HG02571 (cell line): ENCODE measurements around the gene CHRNA5.
"Not testable (repeated sequence)": the region's sequence is repeated elsewhere in the genome, so short reads cannot be mapped to it uniquely, and the experiment has no call there.

ENCODE experiments used
- ATAC-seq: cut with Tn5 transposase; IDR thresholded peaks from one replicate; pipeline ENCODE4 v1.9.1; 2021; ENCODE audit warnings: mild to moderate bottlenecking, moderate library complexity; ENCODE audit not compliant: unreplicated experiment

Gene CHRNA5

DNA sequence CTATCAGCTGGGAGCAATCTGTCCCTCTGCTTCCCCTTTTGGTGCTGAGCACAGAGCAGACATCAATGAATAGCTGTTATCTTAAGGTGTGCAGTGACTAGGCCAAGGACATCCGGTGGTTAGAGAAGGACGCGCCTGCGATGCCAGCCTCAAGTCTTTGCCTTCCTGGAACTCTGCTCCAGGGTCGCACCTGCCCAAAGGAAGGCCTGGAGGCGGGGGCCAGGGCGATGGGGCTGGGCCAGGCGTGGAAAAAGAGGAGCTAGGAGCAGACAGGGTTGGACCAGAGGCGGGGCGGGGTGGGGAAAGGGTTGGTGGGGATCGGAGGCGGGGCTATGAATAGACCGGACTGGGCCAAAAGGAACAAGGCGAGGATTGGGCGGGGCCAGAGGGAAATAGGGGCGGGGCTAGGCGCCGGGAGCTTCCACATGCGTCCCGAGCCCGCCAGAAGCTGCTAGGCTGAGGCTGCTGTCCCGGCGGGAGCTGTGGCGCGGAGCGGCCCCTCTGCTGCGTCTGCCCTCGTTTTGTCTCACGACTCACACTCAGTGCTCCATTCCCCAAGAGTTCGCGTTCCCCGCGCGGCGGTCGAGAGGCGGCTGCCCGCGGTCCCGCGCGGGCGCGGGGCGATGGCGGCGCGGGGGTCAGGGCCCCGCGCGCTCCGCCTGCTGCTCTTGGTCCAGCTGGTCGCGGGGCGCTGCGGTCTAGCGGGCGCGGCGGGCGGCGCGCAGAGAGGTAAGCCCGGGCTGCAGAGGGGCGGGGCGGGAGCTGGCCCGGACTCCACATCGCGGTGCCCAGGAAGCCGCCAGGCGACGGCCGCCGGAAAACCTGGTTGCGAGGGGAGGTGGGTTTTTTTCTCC, at the start of gene CHRNA5:
TSS of gene CHRNA5 (plus strand) at position 424 of the 854 bp plus-strand sequence. CDS start at position 624, 200 bp downstream.
- ATAC-seq, result peak; percentile 86

DNA sequence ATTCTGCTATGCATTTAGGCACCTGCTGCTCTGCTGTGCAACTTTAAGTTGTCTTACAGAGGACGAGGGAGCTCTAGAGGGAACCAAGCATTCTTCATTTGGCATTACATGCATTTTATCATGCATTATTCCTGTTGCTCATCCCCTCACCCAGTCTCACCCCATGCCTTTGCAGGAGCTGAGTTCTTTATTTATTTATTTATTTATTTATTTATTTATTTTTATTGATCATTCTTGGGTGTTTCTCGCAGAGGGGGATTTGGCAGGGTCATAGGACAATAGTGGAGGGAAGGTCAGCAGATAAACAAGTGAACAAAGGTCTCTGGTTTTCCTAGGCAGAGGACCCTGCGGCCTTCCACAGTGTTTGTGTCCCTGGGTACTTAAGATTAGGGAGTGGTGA, 45.3 kb upstream of the CHRNA5 start:
- ATAC-seq, result not testable (repeated sequence)

DNA sequence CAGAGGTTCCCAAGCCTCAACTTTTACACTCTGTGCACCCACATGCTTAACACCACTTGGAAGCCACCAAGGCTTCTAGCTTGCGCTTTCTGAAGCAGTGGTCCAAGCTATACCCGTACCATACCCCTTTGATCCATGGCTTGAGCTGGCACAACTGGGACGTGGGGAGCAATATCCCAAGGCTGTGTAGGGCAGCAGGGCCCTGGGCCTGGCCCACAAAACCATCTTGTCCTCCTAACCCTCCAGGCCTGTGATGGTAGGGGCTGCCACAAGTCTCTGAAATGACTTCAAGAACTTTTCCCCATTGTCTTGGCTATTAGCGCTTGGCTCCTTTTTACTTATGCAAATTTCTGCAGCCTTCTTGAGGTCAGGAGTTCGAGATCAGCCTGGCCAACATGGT, 41.1 kb upstream of the CHRNA5 start:
- ATAC-seq, result no peak

DNA sequence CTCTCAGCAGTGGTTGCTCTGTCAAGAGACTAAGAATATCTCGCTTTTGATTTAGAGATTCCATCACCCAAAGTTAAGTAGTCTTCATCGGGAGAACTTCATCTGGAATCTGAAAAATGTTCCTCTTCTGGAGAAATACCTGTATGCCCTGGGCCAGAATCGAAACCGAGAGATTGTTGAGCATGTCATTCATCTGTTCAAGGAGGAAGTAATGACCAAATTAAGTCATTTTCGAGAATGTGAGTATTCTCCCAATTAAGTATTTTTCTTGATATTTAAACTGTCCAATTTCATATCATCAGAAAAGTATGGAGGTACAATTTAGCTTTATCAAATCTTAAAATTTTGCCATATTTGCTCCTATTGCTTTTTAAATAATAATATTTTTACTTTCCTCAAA, 38.0 kb upstream of the CHRNA5 start:
- ATAC-seq, result no peak

DNA sequence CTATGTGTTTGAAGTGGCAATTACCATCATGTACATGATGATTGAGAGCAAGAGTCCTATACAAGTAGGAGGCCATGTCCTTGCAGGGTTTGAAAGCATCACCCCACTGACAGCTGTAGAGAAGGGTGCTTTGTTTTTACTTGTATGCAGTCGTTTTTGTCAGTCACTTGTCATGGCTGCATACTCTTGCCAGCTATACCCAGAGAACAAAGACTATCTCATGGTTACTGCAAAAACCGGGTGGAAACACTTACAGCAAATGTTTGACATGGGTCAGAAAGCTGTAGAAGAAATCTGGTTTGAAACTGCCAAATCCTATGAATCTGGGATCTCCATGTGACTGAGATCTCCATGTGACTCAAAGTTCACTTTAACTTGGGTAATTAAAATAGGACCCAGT, 32.0 kb upstream of the CHRNA5 start:
- ATAC-seq, result no peak

DNA sequence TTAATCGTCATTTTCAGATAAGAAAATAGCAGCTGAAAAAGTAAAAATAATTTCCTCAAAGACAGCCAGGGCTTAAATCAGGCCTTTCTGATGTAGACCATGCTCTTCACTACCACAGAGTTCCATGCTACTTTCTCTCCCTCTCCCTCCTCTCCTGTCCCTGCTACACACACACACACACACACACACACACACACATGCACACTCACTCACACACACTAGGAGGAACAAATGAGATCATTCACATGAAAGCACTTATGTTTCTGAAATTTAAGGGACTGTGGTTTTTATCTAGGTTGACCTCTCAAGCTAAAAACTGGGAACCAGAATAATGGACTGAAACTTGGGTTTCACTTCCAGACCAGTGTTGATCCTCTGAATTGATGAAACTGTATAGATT, 29.2 kb upstream of the CHRNA5 start:
- ATAC-seq, result no peak

DNA sequence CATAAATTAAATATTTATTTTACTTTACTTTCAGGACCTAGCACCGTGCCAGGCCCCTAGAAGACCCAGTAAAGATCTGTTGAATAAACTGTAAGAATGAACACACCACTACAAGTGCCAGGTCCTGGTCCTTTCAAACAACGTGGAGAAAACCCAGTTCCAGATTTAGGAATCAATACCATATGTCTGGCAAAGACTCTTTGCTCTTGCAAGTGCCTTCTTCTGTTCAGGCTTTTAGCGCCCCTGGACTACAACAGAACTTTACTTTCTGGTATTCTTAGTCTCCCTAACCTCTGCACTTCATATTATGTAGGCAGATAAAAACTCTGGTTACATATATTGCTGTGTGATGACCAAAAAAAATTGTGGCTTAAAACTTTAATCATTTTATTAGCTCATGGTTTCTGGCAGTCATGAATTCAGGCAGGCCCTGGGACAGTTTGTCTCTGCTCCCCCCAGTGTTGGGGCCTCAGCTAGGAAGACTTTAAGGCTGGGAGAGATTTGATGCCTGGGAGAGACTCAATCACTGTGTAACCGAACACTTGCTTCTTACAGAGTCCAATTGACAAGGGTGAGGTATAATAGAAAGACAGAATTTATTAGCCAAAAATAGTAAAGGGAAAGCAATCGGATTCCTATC, 27.9 kb upstream of the CHRNA5 start:
- ATAC-seq, result no peak

DNA sequence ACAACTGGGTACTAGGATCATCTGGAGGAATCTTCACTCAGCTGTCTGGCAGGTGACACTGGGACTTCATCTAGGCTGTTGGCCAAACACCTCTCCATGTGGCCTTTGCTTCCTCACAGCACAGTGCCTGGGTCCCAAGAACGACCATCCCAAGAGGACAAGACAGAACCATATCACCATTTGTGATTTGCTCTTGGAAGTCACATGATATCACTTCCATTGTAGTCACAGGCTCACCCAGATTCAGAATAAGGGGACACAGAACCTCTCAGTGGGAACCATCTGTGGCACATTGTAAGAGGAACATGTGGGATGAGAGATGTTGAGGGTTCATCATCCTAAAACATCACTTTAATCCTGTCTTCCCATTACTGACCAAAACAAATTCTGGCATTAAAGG, 27.0 kb upstream of the CHRNA5 start:
- ATAC-seq, result no peak

DNA sequence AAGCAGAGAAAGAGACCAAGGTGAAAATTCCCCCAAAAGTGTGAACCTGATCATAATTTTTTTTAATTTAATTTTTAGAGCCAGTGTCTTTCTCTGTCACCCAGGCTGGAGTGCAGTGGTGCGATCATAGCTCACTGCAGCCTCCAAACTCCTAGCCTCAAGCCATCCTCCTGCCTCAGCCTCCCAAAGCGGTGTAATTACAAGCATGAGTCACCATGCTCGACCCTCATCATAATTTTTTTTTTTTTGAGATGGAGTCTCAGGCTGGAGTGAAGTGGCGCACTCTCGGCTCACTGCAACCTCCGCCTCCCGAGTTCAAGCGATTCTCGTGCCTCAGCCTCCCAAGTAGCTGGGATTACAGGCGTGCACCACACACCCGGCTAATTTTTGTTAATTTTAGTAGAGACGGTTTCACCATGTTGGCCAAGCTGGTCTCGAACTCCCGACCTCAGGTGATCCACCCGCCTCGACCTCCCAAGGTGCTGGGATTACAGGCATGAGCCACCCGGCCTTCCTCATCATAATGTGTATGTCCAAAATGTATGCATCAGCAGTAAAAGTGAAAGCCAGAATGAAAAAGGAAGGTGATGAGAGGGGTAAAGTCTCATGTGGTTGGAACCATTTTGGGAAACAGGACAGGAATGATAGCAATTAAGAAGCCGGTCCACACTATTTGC, 25.7 kb upstream of the CHRNA5 start:
- not testable (repeated sequence) for ATAC-seq

DNA sequence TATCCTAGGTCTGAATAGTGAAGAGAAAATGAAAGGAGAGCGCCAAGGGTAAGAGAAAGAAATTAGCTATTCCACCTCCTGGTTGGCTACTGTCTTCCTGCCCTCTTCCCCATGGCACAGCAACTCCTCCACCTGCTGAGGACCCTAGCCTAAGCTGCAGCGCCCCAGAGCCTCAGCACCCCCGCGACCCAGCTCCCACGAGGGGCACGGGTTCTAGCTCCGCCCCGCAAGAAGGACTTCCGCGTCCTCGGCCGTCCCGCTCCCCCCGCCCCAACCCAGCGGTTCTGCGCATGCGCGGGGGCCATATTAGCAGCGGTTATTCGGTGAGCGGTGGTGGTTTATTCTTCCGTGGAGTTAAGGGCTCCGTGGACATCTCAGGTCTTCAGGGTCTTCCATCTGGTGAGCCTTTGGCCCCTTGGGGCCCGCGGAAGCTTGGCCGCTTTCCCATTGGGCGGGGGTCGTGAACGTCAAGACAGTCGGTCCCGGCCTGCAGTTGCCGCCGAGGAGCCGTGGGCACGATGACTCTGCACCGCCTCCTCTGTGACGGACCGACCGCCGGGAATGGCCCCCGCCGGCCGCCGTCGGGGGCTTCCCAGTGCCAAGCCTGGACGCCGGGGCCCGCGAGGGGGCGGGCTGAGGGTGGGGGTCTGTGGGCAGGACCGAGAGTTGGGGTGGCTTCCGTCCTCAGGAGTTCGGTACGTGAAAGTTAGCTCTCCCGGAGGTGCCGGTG, 25.0 kb upstream of the CHRNA5 start, which contains the start of gene PSMA4:
TSS of gene PSMA4 (plus strand) at position 304 of the 730 bp plus-strand sequence. CDS start 1,484 bp downstream, outside the sequence.
- peak; percentile 78 for ATAC-seq

DNA sequence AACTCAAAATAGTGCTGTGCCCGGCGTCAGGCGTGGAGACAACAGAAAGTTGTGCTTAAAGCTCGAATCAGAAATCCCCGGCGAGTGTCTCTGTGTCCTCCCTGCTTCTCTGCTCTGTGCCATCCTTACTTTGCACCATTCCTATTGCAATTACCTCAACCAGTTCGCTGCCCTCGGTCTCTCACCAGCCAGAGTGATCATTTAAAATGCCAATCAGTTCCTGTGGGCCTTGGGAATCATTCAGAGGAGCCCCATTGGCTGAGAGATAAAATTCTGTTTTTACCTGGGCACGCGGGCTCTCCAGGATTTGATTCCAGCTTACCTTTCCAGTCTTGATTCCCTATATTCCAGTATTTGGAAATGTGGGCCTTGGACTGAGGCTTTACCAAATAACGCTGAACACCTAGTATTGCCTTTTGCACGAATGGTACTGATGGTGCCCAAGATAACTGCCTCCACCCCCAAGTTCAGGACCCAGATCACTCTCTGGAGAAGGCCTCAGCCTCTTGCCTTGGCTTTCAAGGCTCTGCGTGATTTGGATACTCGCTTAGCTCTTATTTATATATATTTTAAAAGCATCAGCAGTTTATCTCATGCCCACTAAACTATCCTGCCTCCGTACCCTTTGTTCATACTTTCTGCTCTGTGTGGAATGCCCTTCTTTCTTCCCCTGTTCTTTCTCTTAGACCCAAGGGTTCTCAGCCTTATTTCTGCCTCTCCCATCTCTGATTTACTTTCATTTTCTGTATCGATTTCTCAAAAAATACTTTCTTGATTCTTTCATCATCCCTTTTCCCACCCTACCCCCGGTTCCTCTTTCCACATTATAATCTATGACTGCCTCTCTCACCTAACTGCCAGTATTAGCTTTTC, 24.2 kb upstream of the CHRNA5 start:
- ATAC-seq, result no peak

DNA sequence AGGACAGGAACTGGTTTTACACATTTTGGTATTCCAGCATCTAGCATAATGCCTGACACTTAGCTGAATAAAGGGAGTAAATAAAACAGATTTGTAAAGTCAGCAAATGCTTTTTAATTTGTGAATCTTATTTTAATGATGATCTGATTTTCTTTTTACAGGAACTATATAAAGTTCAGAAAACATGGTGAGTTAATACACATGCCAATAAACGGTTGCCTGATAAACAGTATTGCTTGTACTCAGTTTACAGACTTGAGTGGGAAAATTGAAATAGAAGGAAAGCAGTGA, 23.6 kb upstream of the CHRNA5 start:
- no peak for ATAC-seq

DNA sequence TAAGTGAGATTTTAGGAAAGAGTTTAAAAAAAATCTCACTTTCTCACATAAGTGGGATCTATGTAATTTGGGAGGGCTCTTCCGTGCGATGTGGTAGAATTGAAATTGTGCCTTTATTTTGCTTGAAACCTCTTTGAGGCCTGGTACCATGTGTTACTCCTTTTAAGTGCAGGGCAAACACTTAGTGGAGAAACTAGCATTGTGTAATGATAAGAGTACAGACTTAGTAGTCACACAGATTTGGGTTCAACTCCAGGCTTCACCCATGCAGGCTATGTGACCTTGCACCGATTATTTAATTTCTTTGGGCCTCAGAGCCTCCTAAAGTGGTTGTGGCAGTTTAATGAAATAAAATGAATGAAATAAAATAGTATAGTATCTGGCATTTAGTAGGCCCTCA, 22.7 kb upstream of the CHRNA5 start:
- ATAC-seq, result no peak

DNA sequence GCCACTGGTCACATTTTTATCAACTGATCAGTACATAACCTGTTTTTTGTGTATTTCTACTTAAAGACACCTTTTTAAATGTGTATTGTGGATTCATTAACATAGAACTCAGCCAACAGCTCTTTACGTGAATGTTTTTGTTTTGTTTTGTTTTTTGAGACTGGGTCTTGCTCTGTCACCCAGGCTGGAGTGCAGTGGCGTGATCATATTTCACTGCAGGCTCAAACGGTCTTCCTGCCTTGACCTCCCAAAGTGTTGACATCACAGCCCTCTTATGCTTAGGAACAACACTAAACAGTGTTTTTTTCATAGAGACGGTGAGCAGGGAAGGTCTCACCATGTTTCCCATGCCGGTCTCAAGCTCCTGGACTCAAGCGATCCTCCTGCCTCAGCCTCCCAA, 15.1 kb upstream of the CHRNA5 start:
- ATAC-seq, result no peak

DNA sequence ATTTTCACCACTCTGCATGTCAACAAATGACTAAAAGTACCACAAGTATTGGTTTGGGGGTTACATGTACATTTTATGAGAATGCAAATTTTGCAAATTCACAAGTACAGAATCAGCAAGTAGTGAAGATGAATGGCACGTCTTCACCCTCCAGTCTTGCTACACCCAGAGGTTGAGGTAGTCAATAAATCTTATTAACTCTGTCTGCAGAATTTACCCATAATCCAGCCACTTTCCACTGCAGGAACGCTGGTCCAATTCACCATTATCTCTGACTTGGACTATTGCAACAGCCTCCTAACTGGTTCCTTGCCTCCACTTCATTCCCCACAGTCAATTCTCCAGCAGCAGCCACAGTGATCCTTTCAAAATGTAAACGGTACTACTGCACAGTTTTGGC, 14.5 kb upstream of the CHRNA5 start:
- ATAC-seq, result no peak

DNA sequence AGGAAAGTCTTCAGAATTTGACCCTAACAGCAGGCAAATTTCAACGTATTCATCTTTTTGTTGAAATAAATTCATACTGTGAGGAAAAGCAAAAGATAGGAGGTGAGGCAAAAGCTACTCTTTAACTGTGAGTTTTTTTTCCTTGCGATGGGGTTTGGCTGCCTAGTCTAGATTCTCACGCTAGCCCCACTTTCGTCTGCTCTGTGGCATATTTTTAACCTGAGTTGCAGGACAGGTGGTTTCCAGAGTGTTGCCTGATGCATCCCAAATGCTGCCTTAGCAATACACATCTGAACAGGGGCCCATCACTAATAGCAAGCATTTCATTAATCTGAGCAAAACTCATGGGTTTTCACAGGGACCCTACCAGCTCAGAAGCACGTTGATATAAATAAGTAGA, 13.4 kb upstream of the CHRNA5 start:
- no peak for ATAC-seq

DNA sequence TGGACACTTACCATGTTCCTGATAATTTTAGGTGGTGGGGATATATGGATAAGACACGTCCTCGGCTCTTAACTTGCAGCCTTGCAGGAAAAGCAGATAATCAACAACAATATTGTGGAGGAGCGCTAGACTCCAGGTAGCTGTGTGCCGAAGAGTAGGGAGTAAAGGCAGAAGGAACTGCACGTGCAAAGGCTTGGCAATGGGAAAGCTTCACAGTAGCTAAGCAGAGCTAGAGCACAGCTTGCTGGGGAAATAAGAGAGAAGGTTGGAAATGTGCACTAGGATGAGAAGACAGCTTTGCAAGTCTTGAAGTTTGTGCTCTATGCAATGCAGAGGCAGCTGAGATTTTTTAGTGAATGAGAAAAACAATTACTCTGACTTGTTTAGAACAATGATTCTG, 12.7 kb upstream of the CHRNA5 start:
- ATAC-seq, result no peak

DNA sequence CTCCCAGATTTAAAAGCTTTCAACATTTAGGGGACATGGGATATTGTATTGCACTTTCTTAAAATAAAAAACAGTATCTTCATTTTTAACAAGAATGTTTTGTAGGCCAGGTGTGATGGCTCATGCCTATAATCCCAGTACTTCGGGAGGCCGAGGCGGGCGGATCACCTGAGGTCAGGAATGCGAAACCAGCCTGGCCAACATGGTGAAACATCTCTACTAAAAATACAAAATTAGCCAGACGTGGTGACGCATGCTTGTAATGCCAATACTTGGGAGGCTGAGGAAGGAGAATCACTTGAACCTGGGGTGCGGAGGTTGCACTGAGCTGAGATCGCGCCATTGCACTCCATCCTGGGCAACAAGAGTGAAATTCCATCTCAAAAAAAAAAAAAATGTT, 5.1 kb upstream of the CHRNA5 start:
- ATAC-seq, result not testable (repeated sequence)

DNA sequence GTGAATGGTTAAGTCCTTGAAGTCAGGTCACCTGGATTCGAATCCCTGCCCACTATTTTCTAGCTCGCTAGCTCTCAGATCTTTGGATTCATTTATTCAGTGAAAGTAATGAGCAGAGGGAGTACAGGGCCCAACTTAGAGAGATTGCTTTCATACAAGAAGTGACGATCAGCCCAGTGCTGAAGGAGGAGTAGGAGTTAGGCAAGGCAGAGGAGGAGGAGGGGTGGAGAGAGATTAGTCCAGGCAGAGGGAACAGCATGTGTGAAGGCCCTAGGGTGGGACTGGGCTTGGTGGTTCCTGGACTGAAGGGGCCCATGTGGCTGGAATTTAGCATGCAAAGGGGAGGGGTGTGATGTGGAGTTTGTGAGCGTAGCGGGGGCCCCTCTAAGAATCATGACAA, 3.8 kb upstream of the CHRNA5 start:
- no peak for ATAC-seq

DNA sequence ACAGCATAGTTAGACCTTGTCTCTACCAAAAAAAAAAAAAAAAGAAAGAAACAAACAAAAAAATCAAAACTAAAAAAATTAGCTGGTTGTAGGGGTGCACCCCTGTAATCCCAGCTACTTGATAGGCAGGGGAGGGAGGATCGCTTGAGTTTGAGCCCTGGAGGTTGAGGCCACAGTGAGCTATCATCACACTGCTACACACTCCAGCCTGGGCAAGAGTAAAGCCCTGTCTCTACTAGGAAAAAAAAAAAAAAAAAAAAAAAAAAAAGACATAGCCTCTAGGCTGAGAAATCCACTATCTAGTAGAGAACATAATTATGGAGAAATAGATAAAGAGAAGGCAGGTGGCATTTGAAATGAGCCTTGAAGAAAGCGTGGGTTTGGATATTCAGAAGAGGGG, 2.2 kb upstream of the CHRNA5 start:
- ATAC-seq, result no peak
